Activated CD4-positive, alpha-beta T cell treated with anti-CD3 and anti-CD28 coated beads for 1 hour (primary cell): ENCODE measurements around the gene ARF1.

Experiments
- DNase-seq: peaks from one replicate; pipeline ENCODE4 v3.0.0-alpha.2; 2020

The ARF1 gene

DNA sequence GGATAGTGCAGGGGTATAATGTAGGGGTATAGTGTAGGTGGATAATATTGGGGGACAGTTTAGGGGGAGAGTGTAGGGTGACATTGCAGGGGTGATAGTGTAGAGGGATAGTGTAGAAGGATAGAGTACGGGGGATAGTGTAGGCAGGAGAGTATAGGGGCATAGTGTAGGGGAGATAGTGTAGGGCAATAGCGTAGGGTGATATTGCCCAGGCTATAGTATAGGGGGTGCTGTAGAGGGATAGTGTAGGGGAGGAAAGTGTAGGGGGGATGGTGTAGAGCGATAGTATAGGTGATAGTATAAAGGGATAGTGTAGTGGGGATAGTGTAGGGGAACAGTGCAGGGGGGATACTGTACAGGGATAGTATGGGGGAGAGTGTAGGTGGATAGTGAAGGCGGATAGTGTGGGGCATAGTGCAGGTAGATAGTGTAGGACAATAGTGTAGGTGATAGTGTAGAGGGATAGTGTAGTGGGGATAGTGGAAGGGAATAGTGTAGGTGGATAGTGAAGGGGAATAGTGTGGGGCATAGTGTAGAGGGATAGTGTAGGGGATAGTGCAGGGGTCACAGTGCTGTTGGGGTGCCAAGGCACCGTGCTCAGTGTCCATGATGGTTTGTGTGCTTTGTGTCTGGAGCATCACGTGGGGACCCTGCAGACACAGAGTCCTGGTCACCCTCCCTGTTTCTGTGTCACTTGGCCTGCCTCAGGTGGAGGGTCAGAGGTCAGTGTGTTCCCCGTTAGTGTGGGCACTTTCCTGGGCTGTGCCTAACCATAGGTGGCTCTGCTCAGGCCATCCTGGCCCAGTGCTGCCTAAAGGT is 10.5 kb upstream of the ARF1 start:
- no peak for DNase-seq

DNA sequence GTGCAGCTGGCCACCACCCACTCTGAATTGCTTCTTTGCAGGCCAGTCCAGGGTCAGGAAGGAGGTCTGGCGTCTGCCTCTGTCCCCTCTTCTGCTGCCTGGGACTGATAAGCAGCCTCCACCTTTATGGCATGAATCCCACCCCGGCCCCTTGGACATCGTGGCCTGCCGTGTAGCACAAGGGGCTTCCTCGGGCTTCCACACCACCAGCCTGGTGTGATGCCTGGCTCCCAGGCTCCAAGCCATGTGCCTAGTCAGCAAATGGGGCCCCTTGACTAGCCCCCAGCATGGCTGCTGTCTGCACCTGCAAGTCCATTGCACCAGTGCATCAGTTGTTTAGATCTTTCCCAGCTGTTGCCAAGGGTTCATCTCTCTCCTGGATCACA is 9.9 kb upstream of the ARF1 start:
- no peak for DNase-seq

DNA sequence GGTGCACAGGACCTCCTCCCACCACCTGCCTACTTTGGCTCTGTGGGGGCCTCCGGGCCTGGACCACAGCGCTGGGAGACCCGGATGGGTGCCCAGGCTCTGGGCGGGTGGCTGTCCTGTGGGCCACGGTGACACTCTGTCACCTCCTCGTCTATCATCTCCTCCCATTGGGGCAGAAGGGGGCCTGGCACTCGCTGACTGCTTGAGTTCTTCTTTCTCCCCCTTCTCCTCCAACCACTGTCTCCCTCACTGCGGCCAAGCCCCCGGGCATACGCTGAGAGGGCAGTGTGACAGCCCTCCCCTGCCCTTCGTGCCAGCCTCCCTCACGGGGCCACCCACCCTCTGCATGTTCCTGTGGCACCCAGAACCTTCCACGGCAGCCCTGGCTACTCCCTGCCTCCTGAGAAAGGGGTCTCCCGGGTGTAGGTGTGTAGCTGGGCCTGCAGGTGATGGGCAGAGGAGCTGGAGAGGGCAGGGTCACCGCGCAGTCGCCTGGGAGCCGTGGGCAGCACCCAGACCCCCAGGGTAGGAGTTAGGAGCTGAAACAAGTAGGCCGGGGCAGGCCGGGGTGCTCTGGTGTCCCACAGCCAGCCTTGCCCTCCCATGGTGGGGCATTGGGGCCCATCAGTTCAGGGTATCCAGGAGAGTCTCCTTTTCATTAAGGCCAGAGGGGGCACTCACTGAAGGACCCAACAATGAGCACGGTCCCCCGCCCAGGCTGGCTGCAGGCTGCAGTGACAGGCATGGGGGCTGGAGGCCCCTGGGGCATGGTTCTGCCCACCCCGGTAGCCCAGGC is 9.2 kb upstream of the ARF1 start:
- DNase-seq: no peak

DNA sequence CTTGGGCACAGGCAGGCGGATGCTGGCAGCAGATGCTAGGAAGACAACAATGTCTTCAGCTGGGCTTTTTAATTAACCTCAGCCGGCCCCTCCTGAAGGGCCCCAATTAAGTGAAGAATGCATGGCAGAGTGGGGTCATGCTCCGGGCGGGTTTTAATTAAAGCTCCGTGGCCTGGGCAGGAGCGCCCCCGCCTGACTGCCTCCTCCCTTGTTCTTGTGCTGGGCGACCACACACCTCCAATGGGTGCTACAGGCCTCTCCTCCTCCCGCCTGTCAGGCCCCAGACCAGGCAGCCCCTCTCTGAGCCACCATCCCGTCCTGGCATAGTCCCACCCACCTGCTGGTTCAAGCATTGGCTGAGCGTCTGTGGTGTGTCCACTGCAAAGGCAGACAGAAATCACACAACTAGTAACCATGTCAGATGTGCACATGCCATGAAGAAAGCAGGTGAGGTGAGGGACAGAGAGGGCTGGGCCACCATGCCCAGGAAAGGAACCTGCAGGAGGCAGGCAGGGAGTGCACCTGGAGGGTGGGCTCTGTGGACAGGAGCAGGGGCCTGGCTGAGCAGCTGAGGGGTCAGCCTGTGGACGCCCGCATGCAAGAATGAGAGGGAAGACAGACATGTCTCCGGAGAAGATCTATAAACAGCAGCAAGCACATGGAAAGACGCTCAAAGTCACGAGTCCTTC is 8.5 kb upstream of the ARF1 start:
- no peak for DNase-seq

DNA sequence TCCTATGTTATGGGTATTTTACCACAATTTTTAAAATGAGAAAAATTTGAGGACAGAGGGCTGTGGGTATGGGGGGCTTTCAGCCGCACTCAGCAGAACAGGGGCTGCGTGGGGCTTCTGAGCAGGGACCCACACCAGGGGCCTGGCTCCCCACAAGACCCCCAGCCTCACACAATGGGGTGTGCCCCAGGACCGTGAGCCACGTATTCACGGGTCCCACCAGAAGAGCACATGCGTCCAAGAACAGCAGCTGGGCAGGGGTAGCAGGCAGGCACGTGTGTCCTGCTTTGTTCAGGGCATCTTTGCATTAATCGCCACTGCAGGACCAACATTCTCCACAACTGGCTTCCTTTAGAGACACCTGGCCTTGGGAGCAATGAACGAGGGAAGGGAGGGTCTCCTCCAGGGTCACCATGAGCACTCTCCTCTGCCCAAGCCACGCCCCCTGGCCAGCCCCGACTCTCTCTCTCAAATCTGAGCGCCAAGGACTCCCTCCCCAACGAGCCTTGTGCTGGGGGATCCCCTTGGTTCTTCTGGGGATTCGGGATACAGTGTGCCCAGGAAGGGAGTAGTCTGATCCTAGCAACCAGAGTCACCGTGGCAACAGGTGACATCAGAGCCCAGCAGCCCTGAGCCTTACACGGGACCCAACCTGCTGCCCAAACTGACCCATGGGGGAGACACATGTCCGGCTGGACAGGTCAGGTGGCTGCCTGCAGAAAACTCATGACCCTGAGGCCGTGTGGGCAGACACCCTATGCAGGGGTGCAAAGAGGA is 7.4 kb upstream of the ARF1 start:
- DNase-seq: no peak

DNA sequence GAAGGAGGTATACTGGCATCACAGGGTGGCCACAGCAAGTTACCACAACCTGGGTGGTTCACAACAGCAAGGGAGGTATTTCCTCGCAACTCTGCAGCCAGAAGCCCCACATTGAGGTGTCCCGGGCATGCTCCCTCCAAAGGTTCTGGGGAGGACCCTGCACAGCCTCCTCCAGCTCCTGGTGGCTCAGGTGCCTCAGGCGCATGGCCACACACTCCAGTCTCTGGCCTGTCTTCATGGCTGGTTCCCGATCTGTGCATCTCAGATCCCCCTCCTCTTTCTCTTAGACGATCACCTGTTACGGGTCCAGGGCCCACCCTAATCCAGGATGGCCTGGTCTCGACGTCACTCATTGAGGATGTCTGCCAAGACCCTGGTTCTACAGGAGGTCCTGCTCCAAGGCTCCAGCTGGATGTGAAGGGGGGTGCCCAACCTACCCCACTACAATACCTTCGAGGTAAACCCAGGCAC is 6.7 kb upstream of the ARF1 start:
- DNase-seq: no peak

DNA sequence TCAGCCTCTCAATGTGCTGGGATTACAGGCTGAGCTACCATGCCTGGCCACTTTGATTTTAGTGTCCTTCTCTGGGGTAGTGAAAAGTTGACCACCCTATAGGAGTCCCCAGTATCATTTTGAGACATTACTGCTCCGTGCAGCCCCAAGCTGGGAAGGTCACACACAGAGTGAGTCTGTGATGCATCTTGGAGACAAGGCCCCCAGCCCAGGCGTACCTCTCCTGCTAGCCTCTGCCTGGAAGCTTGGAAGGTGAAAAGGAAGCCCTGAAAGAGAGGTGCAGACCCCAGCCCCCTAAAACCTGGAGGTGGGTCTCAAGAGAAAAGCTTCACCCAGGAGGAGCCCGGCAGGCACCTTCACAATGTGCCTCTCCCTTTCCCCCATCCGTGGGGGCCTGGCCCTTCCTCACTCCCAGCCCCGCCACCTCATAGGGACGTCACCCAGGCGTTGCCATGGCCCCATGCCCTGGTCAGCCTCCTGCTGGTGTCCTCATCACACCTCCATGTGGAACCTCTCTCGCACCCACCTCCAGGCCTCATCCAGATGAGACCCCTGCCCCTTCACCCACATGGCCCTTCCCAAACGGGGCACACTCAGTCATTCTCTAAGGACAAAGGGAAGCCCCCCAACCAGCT is 5.6 kb upstream of the ARF1 start:
- DNase-seq: no peak

DNA sequence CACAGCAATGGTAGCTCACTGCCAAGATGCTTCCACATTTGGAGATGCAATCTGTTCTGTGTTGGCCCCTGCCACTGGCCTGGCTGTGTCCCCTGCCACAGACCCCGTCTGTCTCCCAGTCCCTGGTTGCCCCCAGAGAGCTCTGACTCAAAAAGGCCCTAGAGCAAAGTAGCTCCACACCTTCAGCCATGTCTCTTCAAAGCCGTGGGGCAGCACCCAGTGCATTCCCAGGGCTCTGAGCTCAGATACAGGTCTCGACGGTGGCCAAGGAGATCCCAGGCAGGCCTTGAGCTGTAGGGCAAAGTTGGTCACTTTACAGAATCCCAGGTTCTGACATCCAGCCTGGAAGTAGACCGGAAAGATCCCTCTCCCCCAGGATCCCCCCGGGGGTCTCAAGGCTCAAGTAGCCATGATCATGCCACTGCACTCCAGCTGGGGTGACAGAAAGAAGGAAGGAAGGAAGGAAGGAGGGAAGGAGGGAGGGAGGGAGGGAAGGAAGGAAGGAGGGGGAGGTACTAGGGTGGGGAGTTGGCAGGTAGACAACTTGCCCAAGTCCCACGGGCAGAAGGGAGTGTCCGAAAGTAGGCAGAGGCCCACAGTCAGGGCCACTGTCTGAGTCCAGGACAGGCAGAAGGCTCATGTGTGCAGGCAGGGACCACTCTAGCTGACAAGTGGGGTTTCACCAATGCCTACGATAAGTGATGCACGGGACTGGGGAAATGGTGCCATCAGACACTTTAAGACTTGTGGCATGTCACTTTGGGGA is 4.8 kb upstream of the ARF1 start:
- DNase-seq: no peak

DNA sequence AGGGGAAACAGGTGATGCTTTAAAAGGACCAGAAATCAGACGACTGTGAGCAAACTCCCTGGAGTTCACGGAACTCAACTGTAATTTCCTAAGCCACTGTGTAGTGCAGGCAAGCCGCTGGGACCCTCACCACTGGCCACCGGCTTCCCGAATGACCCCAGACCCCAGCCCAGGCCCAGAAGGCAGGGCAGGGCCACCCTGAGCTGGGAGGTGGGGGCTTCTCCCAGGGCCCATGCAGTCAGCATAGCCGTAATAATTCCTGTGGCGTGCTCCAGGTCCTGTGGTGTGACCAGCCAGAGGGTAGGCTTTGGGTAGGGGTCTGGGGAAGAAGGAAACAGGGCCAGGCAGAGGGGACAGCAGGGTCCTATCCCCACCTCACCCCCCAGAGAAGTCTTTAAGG is 3.5 kb upstream of the ARF1 start:
- DNase-seq: no peak

DNA sequence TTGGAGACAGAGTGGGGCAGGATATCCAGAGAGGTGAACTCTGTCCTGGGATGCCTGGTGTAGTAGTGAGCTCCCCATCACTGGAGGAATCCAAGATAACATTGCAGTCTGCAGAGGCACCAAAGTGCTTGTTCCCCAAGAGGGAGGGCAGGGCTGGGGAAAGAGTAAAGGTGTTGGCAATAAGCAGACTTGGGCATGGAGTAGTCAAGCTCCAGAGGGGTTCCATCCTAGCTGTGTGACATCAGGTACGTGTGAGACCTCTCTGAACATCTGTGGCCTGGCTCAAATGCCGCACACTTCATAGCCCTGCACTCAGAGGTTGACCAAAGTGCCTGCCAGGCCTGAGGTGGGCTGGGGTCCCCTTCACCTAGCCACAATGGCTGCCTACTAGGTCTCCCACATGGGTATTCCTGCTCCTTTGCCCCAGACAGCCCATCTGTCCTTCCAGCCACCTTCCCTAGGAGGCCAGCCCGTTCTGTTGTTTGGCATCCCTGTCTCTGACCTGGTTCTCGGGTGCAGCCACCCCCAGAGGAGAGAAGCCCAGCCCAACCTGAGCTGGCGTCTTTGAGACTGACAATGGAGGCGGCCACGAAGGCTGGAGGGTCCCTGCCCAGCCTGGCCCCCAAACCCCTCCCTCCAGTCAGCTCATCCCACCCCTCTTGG is 2.8 kb upstream of the ARF1 start:
- no peak for DNase-seq

DNA sequence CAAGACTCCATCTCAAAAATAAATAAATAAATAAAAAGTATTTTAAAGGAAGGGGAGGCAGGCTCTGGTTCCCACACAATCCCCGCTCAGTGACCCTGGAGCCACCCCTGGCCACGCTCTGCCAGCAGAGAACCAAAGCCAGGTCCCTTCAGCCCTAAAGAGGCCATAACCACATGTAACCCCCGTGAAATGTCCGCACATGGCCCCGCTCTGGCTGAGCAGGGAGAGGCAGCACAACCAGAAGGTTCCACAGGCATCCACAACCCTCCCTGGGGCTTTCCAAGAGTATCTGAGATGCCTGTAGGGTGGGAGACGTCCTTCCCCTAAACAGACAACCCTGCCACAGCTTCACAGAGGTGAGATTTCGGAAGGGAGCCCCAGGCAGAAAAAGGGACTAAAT is 1.4 kb upstream of the ARF1 start:
- DNase-seq: no peak

DNA sequence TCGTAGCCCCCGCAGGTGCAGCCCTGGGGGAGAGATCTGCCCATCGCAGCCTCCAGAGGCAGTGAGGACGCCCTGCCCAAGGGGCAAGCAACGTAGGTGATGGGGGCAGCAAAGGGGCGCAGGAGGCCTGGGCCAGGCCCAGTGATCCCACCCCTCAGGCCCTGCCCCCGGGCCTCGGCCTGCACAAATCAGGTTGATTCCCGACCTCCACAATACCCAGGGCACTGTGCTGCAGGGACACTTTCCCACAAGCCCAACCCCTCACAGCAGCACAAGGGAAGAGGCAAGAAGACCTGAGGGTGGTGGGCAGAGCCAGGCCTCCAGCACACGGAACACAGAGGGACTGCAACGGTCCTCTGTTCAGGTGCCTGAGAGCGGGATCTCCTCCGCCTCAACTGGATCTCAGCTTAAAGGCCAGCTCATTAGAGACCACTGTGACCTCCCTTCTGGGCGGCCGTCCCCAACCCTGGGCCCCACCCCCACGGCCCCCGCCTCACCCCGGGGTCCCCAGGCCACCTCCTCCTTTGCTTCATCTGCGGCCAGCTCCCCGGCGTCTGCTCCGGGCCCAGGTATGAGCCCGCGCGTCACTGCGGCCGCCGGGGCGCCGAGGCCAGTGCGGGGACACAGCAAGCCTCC is 812 bp upstream of the ARF1 start:
- DNase-seq: no peak

DNA sequence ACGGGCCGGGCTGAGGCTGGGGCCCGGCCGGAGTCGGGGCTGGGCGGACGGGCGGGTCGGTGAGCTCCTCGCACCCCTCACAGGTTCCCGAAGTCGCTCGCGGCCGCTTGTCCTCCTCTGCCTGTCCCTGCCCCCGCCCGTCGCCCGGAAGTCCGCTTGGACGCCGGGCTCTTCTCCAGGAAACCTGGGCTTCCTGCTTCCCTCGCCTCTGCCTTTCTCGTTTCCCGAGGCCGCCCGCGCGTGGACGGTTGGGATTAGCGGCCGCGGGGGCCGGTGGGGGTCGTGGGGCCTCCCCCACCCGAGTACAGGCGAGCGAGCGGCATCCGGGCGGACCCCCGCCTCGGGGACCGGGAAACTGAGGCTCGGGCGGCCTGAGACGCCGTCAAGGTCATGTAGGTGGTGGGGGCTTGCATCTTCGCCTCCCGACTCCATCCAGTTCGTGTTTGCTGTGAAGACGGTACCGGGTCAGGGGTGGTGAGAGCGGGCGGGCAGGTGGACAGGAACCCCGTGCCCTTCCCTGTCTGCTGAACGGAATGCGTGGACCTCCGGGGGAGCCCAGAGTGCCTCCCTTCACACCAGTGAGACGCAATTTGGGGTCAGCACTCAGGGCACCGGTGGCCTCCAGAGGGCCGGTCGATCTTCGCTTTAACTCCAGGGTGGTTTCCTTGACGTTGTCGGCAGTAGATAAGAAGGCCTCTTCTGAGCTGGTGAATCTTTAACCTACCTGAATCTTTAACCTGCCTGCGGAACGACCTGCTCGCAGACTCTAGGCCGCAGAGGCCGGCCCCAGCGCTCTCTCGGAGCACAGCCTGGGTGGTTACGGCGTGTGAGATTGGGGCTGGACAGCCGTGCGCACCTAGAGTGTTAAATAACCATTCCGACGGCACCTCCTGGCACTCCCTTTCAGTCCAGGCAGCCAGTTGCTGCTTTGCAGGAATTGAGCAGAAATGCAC is 686 bp downstream of the ARF1 start:
- no peak for DNase-seq

DNA sequence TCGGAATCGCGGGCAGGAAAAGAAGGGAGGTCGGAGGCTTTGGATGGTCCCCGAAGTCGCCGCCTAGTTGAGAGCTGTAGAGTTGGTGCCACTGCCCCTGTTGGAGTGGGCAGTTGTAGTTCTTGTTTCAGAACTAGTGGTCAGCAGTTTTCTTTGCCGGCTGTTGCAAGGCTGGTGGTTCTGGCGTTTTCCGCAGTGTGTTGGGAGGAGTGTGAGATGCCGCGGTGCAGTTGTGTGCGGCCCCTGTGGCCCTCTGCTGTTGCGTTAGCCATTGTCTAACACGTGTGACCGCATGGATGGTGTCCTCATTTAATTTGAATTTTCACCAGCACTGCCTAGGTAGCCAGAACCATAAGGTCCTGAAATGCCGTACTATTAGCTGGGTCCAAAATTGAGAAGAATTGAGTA is 1.4 kb downstream of the ARF1 start:
- DNase-seq: no peak

DNA sequence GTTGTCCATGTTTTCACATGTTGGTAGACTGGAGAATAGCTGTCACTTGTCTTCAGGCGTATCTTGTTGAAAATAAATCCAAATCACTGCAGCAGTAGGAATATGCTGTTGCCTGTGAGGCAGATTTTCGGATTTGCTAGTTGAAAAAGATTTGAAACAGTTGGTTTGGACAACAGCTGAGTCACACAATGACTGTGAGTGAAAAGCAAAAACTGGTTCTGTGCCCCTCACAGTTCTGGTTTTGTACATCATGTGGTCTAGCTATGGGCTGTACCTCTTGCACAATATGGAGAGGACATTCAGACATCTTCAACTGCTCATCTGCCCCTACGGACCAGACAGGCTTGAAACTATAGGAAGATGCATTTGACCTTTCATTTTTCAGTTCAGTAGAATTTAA is 1.8 kb downstream of the ARF1 start:
- DNase-seq: no peak

DNA sequence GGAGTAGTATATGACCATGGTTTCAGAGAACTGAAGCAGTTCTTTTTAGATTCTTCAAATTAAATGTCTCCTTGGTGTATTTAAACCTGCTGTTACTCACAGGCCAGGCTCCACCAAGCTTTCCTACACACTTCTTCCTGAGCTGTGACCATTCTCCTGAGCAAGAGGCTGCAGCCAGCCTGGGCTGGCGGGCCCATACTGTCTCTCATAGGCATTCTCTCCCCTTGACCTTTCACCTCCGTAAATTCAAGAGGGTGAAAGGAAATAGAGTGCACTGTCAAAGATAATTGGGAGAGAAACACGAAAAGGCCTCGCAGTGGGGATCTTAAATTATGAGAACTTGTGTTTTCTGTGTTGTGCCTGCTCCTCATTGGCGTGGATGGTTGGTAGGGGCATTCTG is 2.3 kb downstream of the ARF1 start:
- no peak for DNase-seq

DNA sequence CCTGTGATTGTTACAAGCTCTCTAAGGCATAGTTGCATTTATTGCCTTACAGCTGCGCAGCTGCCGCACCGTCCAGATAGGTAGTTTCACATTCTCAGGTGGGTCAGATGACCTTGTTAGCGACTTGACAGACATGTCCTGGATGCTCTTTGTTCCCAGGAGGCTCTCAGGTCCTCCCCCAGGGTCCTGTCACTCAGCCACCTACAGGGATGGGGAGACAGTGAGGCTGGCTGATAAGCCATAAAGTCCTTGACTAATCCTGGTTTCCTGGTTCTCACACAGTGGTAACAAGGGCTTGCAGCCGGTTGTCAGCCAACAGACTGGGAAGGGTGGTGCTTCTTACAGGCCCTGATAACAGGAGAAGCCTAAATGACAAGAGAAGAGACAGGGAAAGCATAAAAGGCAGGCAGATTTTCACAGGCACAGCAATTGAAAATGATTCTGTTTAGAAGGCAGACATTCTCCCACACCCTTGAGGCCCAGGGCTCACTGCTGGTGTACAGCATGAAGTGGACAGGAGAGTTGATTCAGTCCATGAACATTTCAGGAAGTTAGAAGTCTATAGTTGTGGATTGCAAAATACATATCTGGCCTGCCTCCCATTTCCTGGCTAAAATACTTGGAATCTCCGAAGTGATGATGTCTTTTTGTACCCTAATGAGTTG is 2.9 kb downstream of the ARF1 start:
- no peak for DNase-seq

DNA sequence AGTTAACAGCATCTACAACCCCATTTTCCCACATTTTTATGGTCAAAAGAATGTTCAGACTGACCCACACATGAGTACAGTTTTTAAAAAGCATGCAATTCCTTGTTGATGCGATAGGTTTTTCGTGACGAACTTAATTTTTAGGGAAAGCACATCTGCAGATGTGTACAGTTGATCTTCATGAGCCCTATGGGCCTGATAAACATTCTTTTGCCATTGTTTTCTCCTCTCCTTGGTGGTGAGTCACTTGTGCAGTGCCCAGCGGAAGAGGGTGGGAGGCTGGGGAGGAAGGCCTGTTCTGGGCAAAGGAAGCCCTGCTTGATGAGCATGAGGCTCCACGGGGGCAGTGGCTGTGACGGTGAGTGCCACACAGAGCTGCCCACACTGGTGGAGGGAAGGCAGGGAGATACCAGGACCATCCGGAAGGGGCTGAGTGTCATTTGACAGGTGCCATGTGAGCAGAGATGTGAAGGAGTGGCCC is 5.3 kb downstream of the ARF1 start:
- DNase-seq: no peak
